Keratinocyte (primary cell): ENCODE results near the gene LRIG2. TPM values are rescaled to one million over a fixed set of nuclear protein-coding genes. Genes with fewer than 3 reads are reported as not detected.

Experiments used
- DNase-seq: peaks from one replicate; pipeline ENCODE4 v3.0.0-alpha.2; 2011; ENCODE audit warnings: low read depth, missing footprints, low spot score
- FAIRE-seq: peaks from 2 replicates; lab custom pipeline; 2011; peaks lifted over from hg19 to GRCh38; lab: Jason Lieb, UNC
- H2AFZ ChIP-seq: 2 replicates; pipeline ENCODE4 v1.6.0; 2012; ENCODE audit warnings: low read length, control low read depth, inconsistent platforms; ENCODE audit not compliant: control insufficient read depth
- H3K27ac ChIP-seq: 2 replicates; pipeline ENCODE4 v1.5.1; 2011; ENCODE audit warnings: low read length; ENCODE audit not compliant: control insufficient read depth, insufficient read depth
- H3K27me3 ChIP-seq: 3 replicates; pipeline ENCODE4 v1.6.0; 2011; ENCODE audit warnings: low read length; ENCODE audit not compliant: control insufficient read depth, insufficient read depth; ENCODE audit errors: extremely low read depth
- H3K36me3 ChIP-seq, 2 experiments: 2 replicates in 1 of 2; 3 replicates in 1 of 2; pipeline ENCODE4 v1.5.1; 2011; ENCODE audit warnings: low read length in 2 of 2, mild to moderate bottlenecking in 1 of 2; ENCODE audit not compliant: control insufficient read depth in 2 of 2, insufficient read depth in 2 of 2; ENCODE audit errors: extremely low read depth in 1 of 2
- H3K4me1 ChIP-seq: 3 replicates; pipeline ENCODE4 v1.5.1; 2011; ENCODE audit warnings: low read length; ENCODE audit not compliant: control insufficient read depth, insufficient read depth; ENCODE audit errors: extremely low read depth
- H3K4me2 ChIP-seq: 3 replicates; pipeline ENCODE4 v1.6.0; 2011; ENCODE audit warnings: low read depth, low read length; ENCODE audit not compliant: control insufficient read depth, insufficient read depth; ENCODE audit errors: extremely low read depth
- H3K4me3 ChIP-seq, 3 experiments: fragments of 200-600 bp in 1 of 3; sonication (generic) in 1 of 3; 2 replicates in 2 of 3; 3 replicates in 1 of 3; pipeline ENCODE4 v1.5.1; 2011 to 2016; ENCODE audit warnings: low read length in 3 of 3, mild to moderate bottlenecking in 3 of 3, control low read depth in 2 of 3, inconsistent platforms in 1 of 3, low read depth in 1 of 3, mixed read lengths in 1 of 3, mixed run types in 1 of 3, moderate library complexity in 1 of 3; ENCODE audit not compliant: control insufficient read depth in 2 of 3, insufficient read depth in 2 of 3; ENCODE audit errors: extremely low read depth in 1 of 3
- H3K79me2 ChIP-seq: 2 replicates; pipeline ENCODE4 v1.6.0; 2012; ENCODE audit warnings: low read length; ENCODE audit not compliant: control insufficient read depth, insufficient read depth
- H3K9ac ChIP-seq: 3 replicates; pipeline ENCODE4 v1.6.0; 2011; ENCODE audit warnings: low read length; ENCODE audit not compliant: control insufficient read depth, insufficient read depth; ENCODE audit errors: extremely low read depth
- H3K9me1 ChIP-seq: 3 replicates; pipeline ENCODE4 v1.6.0; 2011; ENCODE audit warnings: low read length; ENCODE audit not compliant: control insufficient read depth, insufficient read depth; ENCODE audit errors: extremely low read depth
- H3K9me3 ChIP-seq: 2 replicates; pipeline ENCODE4 v1.5.1; 2012; ENCODE audit warnings: low read depth, low read length; ENCODE audit not compliant: control insufficient read depth
- H4K20me1 ChIP-seq: 3 replicates; pipeline ENCODE4 v1.6.0; 2011; ENCODE audit warnings: low read length; ENCODE audit not compliant: control insufficient read depth, insufficient read depth; ENCODE audit errors: extremely low read depth
- CTCF ChIP-seq, 3 experiments: IDR thresholded peaks in 1 of 3; conservative IDR thresholded peaks in 1 of 3; optimal IDR thresholded peaks in 1 of 3; 2 replicates in 2 of 3; 3 replicates in 1 of 3; pipeline versions ENCODE3 to v1.5.1; 2011; ENCODE audit warnings: low read length in 3 of 3, mild to moderate bottlenecking in 3 of 3, moderate library complexity in 2 of 3, control low read depth in 1 of 3, inconsistent platforms in 1 of 3; ENCODE audit not compliant: insufficient read depth in 2 of 3; ENCODE audit errors: extremely low read depth in 1 of 3
- EZH2 ChIP-seq: IDR thresholded peaks from one replicate; pipeline ENCODE4 v1.6.1; 2012; ENCODE audit warnings: inconsistent platforms, mild to moderate bottlenecking, low read length, moderate library complexity
- dilution Hi-C: fragments of 300-500 bp; cut with MboI; formaldehyde crosslinking; loops from one replicate; pipeline ENCODE4 v1.7.0; 2020; ENCODE audit warnings: low sequenced_read_pairs; ENCODE audit not compliant: extremely low pct_ligation_motif_present
- polyA plus RNA-seq, 5 experiments: library from polyadenylated mRNA; depleted of rRNA in 3 of 5; stranded (reverse) in 3 of 5; stranded (forward) in 1 of 5; unstranded in 1 of 5; fragments of >200 nt; gene quantifications; 1 replicate in 1 of 5; 2 replicates in 3 of 5; 3 replicates in 1 of 5; pipeline versions ENCODE4 v1.2.1 to v1.2.3, GENCODE V29; 2011 to 2012; ENCODE audit warnings: missing spikeins in 2 of 5, low read depth in 1 of 5, low replicate concordance in 1 of 5

The LRIG2 gene
- polyA plus RNA-seq, 1 donor (not counting 4 experiments of a cell fraction or from before 2014, with no cell fraction given), result 12.5 TPM

GRCh38 chr1:113129529-113130185, 56.7 kb downstream of the LRIG2 start:
- no peak for DNase-seq
- Histone ChIP-seq H3K9ac (no peak overlapping the region), H3K27me3 (no peaks in the 10 kb centered on the region), H4K20me1 (no peaks in the 10 kb centered on the region), H3K27ac (no peak overlapping the region), H3K4me2 (no peak overlapping the region), H3K79me2 (no peaks in the 10 kb centered on the region), H3K9me3 (no peaks in the 10 kb centered on the region), H3K4me1 (no peaks in the 10 kb centered on the region), H3K9me1 (no peaks in the 10 kb centered on the region), H2AFZ (no peak overlapping the region), H3K36me3 (peaks cover 6 to 8% of the 10 kb centered on the region in 2 experiments), H3K4me3 (no peak overlapping the region)
- no peak for TF ChIP-seq EZH2
- TF ChIP-seq CTCF (optimal IDR thresholded peaks at IDR 0.05 in 1 of 3, IDR thresholded peaks at IDR 0.05 in 1 of 3, conservative IDR thresholded peaks at IDR 0.05 in 1 of 3; ENCODE audit: extremely low read depth in 1 of 3, insufficient read depth in 2 of 3, low read length in 3 of 3), result no peak
- FAIRE-seq, result no peak
- dilution Hi-C loops, result no loop called here

- Histone ChIP-seq H2AFZ (no peak overlapping the region), H3K9ac (no peak overlapping the region), H3K4me3 (no peak overlapping the region), H3K9me1 (no peaks in the 10 kb centered on the region), H3K79me2 (no peaks in the 10 kb centered on the region), H3K4me1 (no peaks in the 10 kb centered on the region), H3K27me3 (no peaks in the 10 kb centered on the region), H3K4me2 (no peak overlapping the region), H4K20me1 (no peaks in the 10 kb centered on the region), H3K27ac (no peak overlapping the region), H3K36me3 (peaks cover 0 to 4% of the 10 kb centered on the region in 2 experiments), H3K9me3 (no peaks in the 10 kb centered on the region)
- FAIRE-seq, result no peak
- TF ChIP-seq EZH2 (no peak), CTCF (optimal IDR thresholded peaks at IDR 0.05 in 1 of 3, IDR thresholded peaks at IDR 0.05 in 1 of 3, conservative IDR thresholded peaks at IDR 0.05 in 1 of 3; ENCODE audit: extremely low read depth in 1 of 3, insufficient read depth in 2 of 3, low read length in 3 of 3) (no peak)
- dilution Hi-C loops, result no loop called here
- no peak for DNase-seq
Observed at GRCh38 chr1:113133038-113133437, 60.0 kb downstream of the LRIG2 start.
